Measurements from ENCODE around the gene CHD3. TPM values are rescaled to one million over a fixed set of nuclear protein-coding genes. Genes with fewer than 3 reads are reported as not detected.
A peak's percentile ranks its signal among the peaks of the same experiment; 100 is the strongest.

CHD3 gene
- total and polyA plus RNA-seq, 10 of the 15 experiments (the other 5 are each of a cell fraction or from before 2014, with no cell fraction given), result 1.4 to 86.8 (median 39.1) TPM

DNA sequence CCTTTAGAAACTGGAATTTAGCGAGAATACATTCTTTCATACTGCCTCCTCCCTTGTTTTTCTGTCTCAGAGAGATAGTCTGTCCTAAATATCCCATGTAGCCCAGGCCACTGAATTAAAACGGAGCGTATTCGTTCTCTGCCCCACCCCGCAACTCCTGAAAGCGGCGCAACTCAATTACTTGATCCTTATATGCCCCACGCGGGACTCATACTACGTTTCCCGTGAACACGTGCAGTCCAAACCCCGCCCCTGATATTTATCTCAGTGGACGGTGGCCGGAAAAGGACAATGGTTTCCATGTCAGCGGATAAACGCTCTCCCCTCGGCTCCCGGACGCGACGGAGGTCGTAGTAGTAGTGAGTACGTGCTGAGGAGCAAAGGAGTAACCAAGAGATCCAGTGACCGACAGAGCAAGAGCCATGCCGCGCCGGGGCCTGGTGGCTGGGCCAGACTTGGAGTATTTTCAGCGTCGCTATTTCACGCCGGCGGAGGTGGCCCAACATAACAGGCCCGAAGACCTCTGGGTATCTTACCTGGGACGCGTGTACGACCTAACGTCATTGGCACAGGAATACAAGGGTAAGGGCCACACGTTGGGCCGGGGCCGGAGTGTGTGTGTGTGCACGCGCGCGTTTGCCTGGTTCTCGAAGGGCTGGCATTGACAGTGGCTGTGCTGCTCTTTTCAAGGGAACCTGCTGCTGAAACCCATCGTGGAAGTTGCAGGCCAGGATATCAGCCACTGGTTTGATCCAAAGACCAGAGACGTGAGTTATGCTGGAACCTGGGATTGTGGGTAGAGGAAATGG, 30.7 kb upstream of the CHD3 start, which contains the start of gene CYB5D1:
Gene CYB5D1, plus strand, starts transcription at position 291 of the 809 bp plus-strand sequence. Its CDS starts 132 bp downstream, at position 423.
- intact Hi-C loops (cut with micrococcal nuclease; ENCODE audit: unreplicated experiment) (loop anchor here (2.0 to 5.0 kb wide), 4 partner anchors 15 to 199 kb away; partner anchors contain the start of genes TP53 and WRAP53), in situ Hi-C loops (cut with MboI) (no loop called here)
- ChIA-PET RAD21 (ENCODE audit: unreplicated experiment) (interaction anchor here (0.7 to 3.1 kb wide), 16 partner anchors 14 to 230 kb away, joined by 3 to 44 read pairs (median 6); partner anchors contain the start of genes CNTROB, KDM6B, SAT2 and TP53), POLR2A (interaction anchor here (0.5 to 1.9 kb wide), 14 partner anchors 13 to 620 kb away, joined by 3 to 14 read pairs (median 5); partner anchors contain the start of genes CNTROB, KDM6B, RNF227 and TRAPPC1), CTCF (interaction anchor here (0.6 to 15.5 kb wide), 28 partner anchors 10 to 261 kb away, joined by 3 to 308 read pairs (median 6); partner anchors contain the start of genes CNTROB, KDM6B, RNF227 and TP53), SMC1A (ENCODE audit: uncharacterized antibody, unreplicated experiment) (interaction anchor here (0.6 to 1.5 kb wide), 17 partner anchors 9 to 200 kb away, joined by 3 to 7 read pairs (median 5); partner anchors contain the start of genes CNTROB, KDM6B and TRAPPC1)
- Histone ChIP-seq H3K36me3 (ENCODE audit: control insufficient read depth in 2 of 2, insufficient read depth in 2 of 2, low read length in 1 of 2) (peaks cover under 1 to 3% of the 10 kb centered on the region in 2 experiments), H3K9me3 (replicated peaks; ENCODE audit: control insufficient read depth, insufficient read depth, low read length) (no peaks in the 10 kb centered on the region), H3K79me2 (ENCODE audit: control insufficient read depth, insufficient read depth, low read length) (peaks cover 17% of the 10 kb centered on the region), H3K4me2 (ENCODE audit: control insufficient read depth, insufficient read depth) (peak within 1 kb of the TSS; percentile 92), H3K27me3 (replicated peaks in 1 of 2; ENCODE audit: control insufficient read depth in 2 of 2, insufficient read depth in 2 of 2, low read length in 1 of 2) (no peaks in the 10 kb centered on the region), H4K20me1 (ENCODE audit: control insufficient read depth, insufficient read depth) (no peaks in the 10 kb centered on the region), H3K4me1 (ENCODE audit: control insufficient read depth, insufficient read depth, low read length) (peaks cover 17% of the 10 kb centered on the region), H2AFZ (ENCODE audit: control insufficient read depth, low read depth, low read length) (peak within 1 kb of the TSS; percentile 97), H3K4me3 (peak within 1 kb of the TSS; percentile 96), H3K9ac (ENCODE audit: control insufficient read depth, insufficient read depth, low read length) (peak within 1 kb of the TSS; percentile 86), H3K27ac (ENCODE audit: control insufficient read depth, insufficient read depth) (peak within 1 kb of the TSS; percentile 96)
- ATAC-seq (peak; percentile 54), FAIRE-seq (peak; percentile 56), DNase-seq (ENCODE audit: low read depth, low spot score) (no peak)
- under 1% methylated on average over 48 of the region's 48 CpGs for WGBS (ENCODE audit: insufficient coverage, insufficient replicate concordance, low lambda C conversion rate, missing lambda C conversion rate)
- BruUV-seq (replicated peaks), result no TSS peak
- peak; percentile 88 for TF ChIP-seq RAD51 (IDR thresholded peaks at IDR 0.05)
- no peak for TF ChIP-seq RAD21 (IDR thresholded peaks at IDR 0.05; ENCODE audit: insufficient read depth, low read depth, low read length)
- TF ChIP-seq TCF7 (IDR thresholded peaks at IDR 0.05; ENCODE audit: borderline replicate concordance), result no peak
- TF ChIP-seq, protein P1, sequence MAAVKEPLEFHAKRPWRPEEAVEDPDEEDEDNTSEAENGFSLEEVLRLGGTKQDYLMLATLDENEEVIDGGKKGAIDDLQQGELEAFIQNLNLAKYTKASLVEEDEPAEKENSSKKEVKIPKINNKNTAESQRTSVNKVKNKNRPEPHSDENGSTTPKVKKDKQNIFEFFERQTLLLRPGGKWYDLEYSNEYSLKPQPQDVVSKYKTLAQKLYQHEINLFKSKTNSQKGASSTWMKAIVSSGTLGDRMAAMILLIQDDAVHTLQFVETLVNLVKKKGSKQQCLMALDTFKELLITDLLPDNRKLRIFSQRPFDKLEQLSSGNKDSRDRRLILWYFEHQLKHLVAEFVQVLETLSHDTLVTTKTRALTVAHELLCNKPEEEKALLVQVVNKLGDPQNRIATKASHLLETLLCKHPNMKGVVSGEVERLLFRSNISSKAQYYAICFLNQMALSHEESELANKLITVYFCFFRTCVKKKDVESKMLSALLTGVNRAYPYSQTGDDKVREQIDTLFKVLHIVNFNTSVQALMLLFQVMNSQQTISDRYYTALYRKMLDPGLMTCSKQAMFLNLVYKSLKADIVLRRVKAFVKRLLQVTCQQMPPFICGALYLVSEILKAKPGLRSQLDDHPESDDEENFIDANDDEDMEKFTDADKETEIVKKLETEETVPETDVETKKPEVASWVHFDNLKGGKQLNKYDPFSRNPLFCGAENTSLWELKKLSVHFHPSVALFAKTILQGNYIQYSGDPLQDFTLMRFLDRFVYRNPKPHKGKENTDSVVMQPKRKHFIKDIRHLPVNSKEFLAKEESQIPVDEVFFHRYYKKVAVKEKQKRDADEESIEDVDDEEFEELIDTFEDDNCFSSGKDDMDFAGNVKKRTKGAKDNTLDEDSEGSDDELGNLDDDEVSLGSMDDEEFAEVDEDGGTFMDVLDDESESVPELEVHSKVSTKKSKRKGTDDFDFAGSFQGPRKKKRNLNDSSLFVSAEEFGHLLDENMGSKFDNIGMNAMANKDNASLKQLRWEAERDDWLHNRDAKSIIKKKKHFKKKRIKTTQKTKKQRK (IDR thresholded peaks at IDR 0.05; ENCODE audit: low read depth, low read length), result no peak
- peak; percentile 81 to 87 for TF ChIP-seq BHLHE40 (IDR thresholded peaks at IDR 0.05; ENCODE audit: borderline replicate concordance in 1 of 2, low read depth in 2 of 2, low read length in 1 of 2)
- no peak for TF ChIP-seq ASH2L (IDR thresholded peaks at IDR 0.05; ENCODE audit: borderline replicate concordance, low read depth)
- TF ChIP-seq SIN3A (IDR thresholded peaks at IDR 0.05; ENCODE audit: low read depth, low read length), result peak; percentile 97
- TF ChIP-seq HDGF (IDR thresholded peaks at IDR 0.05), result no peak
- peak; percentile 57; the same call in 1 of the 2 replicates for TF ChIP-seq ZBTB40 (IDR thresholded peaks at IDR 0.05; ENCODE audit: borderline replicate concordance)
- TF ChIP-seq PAX5 (IDR thresholded peaks at IDR 0.05; ENCODE audit: borderline replicate concordance, low read depth, low read length), result no peak
- peak; percentile 35; the same call in 1 of the 2 replicates for TF ChIP-seq FOXM1 (IDR thresholded peaks at IDR 0.05; ENCODE audit: low read depth, low read length)
- TF ChIP-seq SMAD5 (IDR thresholded peaks at IDR 0.05; ENCODE audit: low read depth), result no peak
- no peak for TF ChIP-seq SPI1 (IDR thresholded peaks at IDR 0.05; ENCODE audit: borderline replicate concordance, insufficient read depth, low read depth, low read length)

All from GM12878 (cell line).